Calu3 (cell line): ENCODE measurements around the gene PRKAG2. TPM values are rescaled to one million over a fixed set of nuclear protein-coding genes. Genes with fewer than 3 reads are reported as not detected.

Experiments
- BruUV-seq: library from RNA; stranded (reverse); fragments of 400-500 nt; replicated peaks from 2 replicates; lab custom pipeline; 2021; lab: Mats Ljungman, UMichigan
- CTCF ChIA-PET: fragments of 300-600 bp; sonication (Branson Sonifier 250); formaldehyde crosslinking; loops from one replicate; lab custom pipeline; 2022; ENCODE audit warnings: antibody characterized with exemption; lab: Charles Lee
- DNase-seq: peaks from one replicate; pipeline ENCODE4 v3.0.0; 2022
- H3K27ac Mint-ChIP-seq: one replicate; pipeline ENCODE4 v1.8.0; 2022; ENCODE audit warnings: mixed read lengths; ENCODE audit not compliant: unreplicated experiment
- H3K27me3 Mint-ChIP-seq: one replicate; pipeline ENCODE4 v1.8.0; 2022; ENCODE audit warnings: mixed read lengths; ENCODE audit not compliant: unreplicated experiment
- H3K36me3 Mint-ChIP-seq: one replicate; pipeline ENCODE4 v1.8.0; 2022; ENCODE audit warnings: mild to moderate bottlenecking, moderate library complexity, mixed read lengths; ENCODE audit not compliant: insufficient read depth, unreplicated experiment
- H3K4me1 Mint-ChIP-seq: one replicate; pipeline ENCODE4 v1.8.0; 2022; ENCODE audit warnings: mild to moderate bottlenecking, low read depth, mixed read lengths; ENCODE audit not compliant: unreplicated experiment
- H3K4me3 Mint-ChIP-seq: one replicate; pipeline ENCODE4 v1.8.0; 2022; ENCODE audit warnings: mild to moderate bottlenecking, low read depth, moderate library complexity, mixed read lengths; ENCODE audit not compliant: unreplicated experiment
- H3K9me3 Mint-ChIP-seq: one replicate; pipeline ENCODE4 v1.8.0; 2022; ENCODE audit warnings: low read depth, mixed read lengths; ENCODE audit not compliant: unreplicated experiment
- CTCF ChIP-seq: fragments of 200-600 bp; IDR thresholded peaks from one replicate; pipeline ENCODE4 v1.8.0; 2022; ENCODE audit warnings: antibody characterized with exemption; ENCODE audit not compliant: unreplicated experiment
- intact Hi-C: fragments of 100-400 bp; cut with micrococcal nuclease; formaldehyde crosslinking; loops from one replicate; pipeline ENCODE4 v1.10.0; 2022; ENCODE audit not compliant: unreplicated experiment
- total RNA-seq: library from RNA; stranded (reverse); gene quantifications from 2 replicates; pipeline ENCODE4 v1.2.3, GENCODE V29; 2022

Gene PRKAG2
- total RNA-seq, 1 experiment from 2014 or later = 22.4 TPM

GRCh38 chr7:151833691-151834090 is 43.2 kb downstream of the PRKAG2 start:
- DNase-seq = no peak
- no peaks in the 10 kb centered on the region for H3K4me1 Mint-ChIP-seq
- H3K27ac Mint-ChIP-seq = no peak overlapping the region
- CTCF ChIA-PET = no interaction called here
- intact Hi-C loops = no loop called here
- no peaks in the 10 kb centered on the region for H3K9me3 Mint-ChIP-seq
- peaks cover 30% of the 10 kb centered on the region for H3K27me3 Mint-ChIP-seq
- no peak for TF ChIP-seq CTCF
- no TSS peak for BruUV-seq
- no peaks in the 10 kb centered on the region for H3K36me3 Mint-ChIP-seq
- no peak overlapping the region for H3K4me3 Mint-ChIP-seq

- no TSS peak for BruUV-seq
- Mint-ChIP-seq H3K36me3 (no peaks in the 10 kb centered on the region), H3K27ac (no peak overlapping the region), H3K4me3 (no peak overlapping the region), H3K9me3 (no peaks in the 10 kb centered on the region), H3K4me1 (no peaks in the 10 kb centered on the region), H3K27me3 (peaks cover 35% of the 10 kb centered on the region)
- no peak for DNase-seq
- intact Hi-C loops = no loop called here
- CTCF ChIA-PET = no interaction called here
- TF ChIP-seq CTCF = no peak
Observed at GRCh38 chr7:151833213-151833651, 43.7 kb downstream of the PRKAG2 start.

GRCh38 chr7:151832656-151833055 is 44.3 kb downstream of the PRKAG2 start:
- H3K4me3 Mint-ChIP-seq = no peak overlapping the region
- no peaks in the 10 kb centered on the region for H3K4me1 Mint-ChIP-seq
- no TSS peak for BruUV-seq
- H3K27ac Mint-ChIP-seq = no peak overlapping the region
- CTCF ChIA-PET = no interaction called here
- no peaks in the 10 kb centered on the region for H3K9me3 Mint-ChIP-seq
- H3K27me3 Mint-ChIP-seq = peaks cover 36% of the 10 kb centered on the region
- TF ChIP-seq CTCF = no peak
- intact Hi-C loops = no loop called here
- DNase-seq = no peak
- no peaks in the 10 kb centered on the region for H3K36me3 Mint-ChIP-seq

- Mint-ChIP-seq H3K4me3 (no peak overlapping the region), H3K27ac (no peak overlapping the region), H3K4me1 (no peaks in the 10 kb centered on the region), H3K9me3 (no peaks in the 10 kb centered on the region), H3K36me3 (no peaks in the 10 kb centered on the region), H3K27me3 (peaks cover 38% of the 10 kb centered on the region)
- DNase-seq = no peak
- BruUV-seq = no TSS peak
- TF ChIP-seq CTCF = no peak
- CTCF ChIA-PET = no interaction called here
- intact Hi-C loops = no loop called here
Observed at GRCh38 chr7:151832138-151832537, 44.8 kb downstream of the PRKAG2 start.
